B cell (primary cell): ENCODE data around the gene GIMAP2. TPM values are rescaled to one million over a fixed set of nuclear protein-coding genes. Genes with fewer than 3 reads are reported as not detected.

ENCODE experiments used
- ATAC-seq: fragments of 200-7000 bp; cut with Tn5 transposase; one replicate; pipeline ENCODE4 v1.10.0; 2021; ENCODE audit warnings: low read depth, mild to moderate bottlenecking, moderate number of reproducible peaks, moderate library complexity
- CTCF ChIA-PET: fragments of 350-600 bp; sonication (Branson Sonifier 250); formaldehyde crosslinking; loops from one replicate; lab custom pipeline; 2021; ENCODE audit warnings: antibody characterized with exemption, inconsistent platforms; lab: Charles Lee
- POLR2A ChIA-PET: fragments of 350-600 bp; sonication (Branson Sonifier 250); formaldehyde crosslinking; loops from one replicate; lab custom pipeline; 2021; ENCODE audit warnings: antibody characterized with exemption; lab: Charles Lee
- DNase-seq: peaks from one replicate; pipeline ENCODE4 v3.0.0; 2013
- H2AFZ ChIP-seq: 2 replicates; pipeline ENCODE4 v1.6.1; 2012; ENCODE audit warnings: mild to moderate bottlenecking, low read depth, low read length; ENCODE audit not compliant: insufficient read depth, poor library complexity, severe bottlenecking
- H3K27ac ChIP-seq, 2 donors: 1 replicate in 1 of 2; 2 replicates in 1 of 2; pipeline ENCODE4 v1.5.1; 2012 to 2013; ENCODE audit warnings: low read length in 2 of 2, mild to moderate bottlenecking in 2 of 2, moderate library complexity in 1 of 2
- H3K27me3 ChIP-seq, 4 experiments: fragments of 200-600 bp in 1 of 4; sonication (generic) in 1 of 4; replicated peaks in 1 of 4; 1 replicate in 2 of 4; 2 replicates in 2 of 4; pipeline versions ENCODE4 v1.6.1 to v1.7.0; 2013 to 2016; ENCODE audit warnings: low read length in 3 of 4, mild to moderate bottlenecking in 2 of 4, mixed read lengths in 1 of 4, moderate library complexity in 1 of 4; ENCODE audit not compliant: insufficient read depth in 4 of 4, control insufficient read depth in 3 of 4; ENCODE audit errors: control extremely low read depth in 1 of 4
- H3K36me3 ChIP-seq, 2 experiments: replicated peaks in 1 of 2; 1 replicate in 1 of 2; 2 replicates in 1 of 2; pipeline versions ENCODE4 v1.6.1 to v1.7.1; 2013; ENCODE audit warnings: low read length in 1 of 2; ENCODE audit not compliant: insufficient read depth in 2 of 2, control insufficient read depth in 1 of 2; ENCODE audit errors: control extremely low read depth in 1 of 2, extremely low read depth in 1 of 2
- H3K4me1 ChIP-seq, 2 donors: fragments of 200-600 bp in 1 of 2; sonication (generic) in 1 of 2; 1 replicate in 1 of 2; 2 replicates in 1 of 2; pipeline versions ENCODE4 v1.5.1 to v1.6.1; 2013 to 2017; ENCODE audit warnings: low read length in 2 of 2; ENCODE audit not compliant: control insufficient read depth in 2 of 2, insufficient read depth in 2 of 2
- H3K4me2 ChIP-seq: replicated peaks from 2 replicates; pipeline ENCODE3; 2012; ENCODE audit warnings: mild to moderate bottlenecking, low read depth, low read length; ENCODE audit not compliant: poor library complexity, severe bottlenecking
- H3K4me3 ChIP-seq, 5 experiments: fragments of 200-600 bp in 1 of 5; sonication (generic) in 1 of 5; 1 replicate in 3 of 5; 2 replicates in 2 of 5; pipeline versions ENCODE4 v1.5.1 to v1.7.0; 2011 to 2016; ENCODE audit warnings: low read length in 4 of 5, mild to moderate bottlenecking in 4 of 5, low read depth in 2 of 5, control low read depth in 1 of 5, moderate library complexity in 1 of 5; ENCODE audit not compliant: insufficient read depth in 1 of 5; ENCODE audit errors: control extremely low read depth in 1 of 5, extremely low read depth in 1 of 5
- H3K79me2 ChIP-seq: fragments of 200-600 bp; sonication (generic); one replicate; pipeline ENCODE4 v1.6.0; 2016; ENCODE audit warnings: low read length; ENCODE audit not compliant: control insufficient read depth, insufficient read depth
- H3K9ac ChIP-seq: fragments of 200-600 bp; sonication (generic); 2 replicates; pipeline ENCODE4 v1.6.1; 2017; ENCODE audit warnings: mild to moderate bottlenecking, low read length, moderate library complexity
- H3K9me3 ChIP-seq, 3 donors: one replicate each; pipeline versions ENCODE4 v1.6.1 to v1.7.1; 2013; ENCODE audit warnings: low read length in 2 of 3; ENCODE audit not compliant: control insufficient read depth in 2 of 3, insufficient read depth in 1 of 3; ENCODE audit errors: control extremely low read depth in 1 of 3
- H4K20me1 ChIP-seq: 2 replicates; pipeline ENCODE4 v1.6.0; 2012; ENCODE audit warnings: mild to moderate bottlenecking, low read length; ENCODE audit not compliant: insufficient read depth, control insufficient read depth, poor library complexity, severe bottlenecking
- H3K27ac Mint-ChIP-seq: one replicate; pipeline ENCODE4 v1.8.0; 2021; ENCODE audit warnings: mixed read lengths
- H3K27me3 Mint-ChIP-seq: one replicate; pipeline ENCODE4 v1.8.0; 2021; ENCODE audit warnings: mixed read lengths
- H3K4me1 Mint-ChIP-seq: one replicate; pipeline ENCODE4 v1.8.0; 2021; ENCODE audit warnings: mixed read lengths
- H3K4me3 Mint-ChIP-seq: one replicate; pipeline ENCODE4 v1.8.0; 2021; ENCODE audit warnings: mixed read lengths
- H3K9me3 Mint-ChIP-seq: one replicate; pipeline ENCODE4 v1.8.0; 2022; ENCODE audit warnings: mixed read lengths; ENCODE audit not compliant: insufficient read depth
- EZH2 ChIP-seq: IDR thresholded peaks from 2 replicates; pipeline ENCODE4 v1.6.1; 2012; ENCODE audit warnings: borderline replicate concordance, low read depth, mild to moderate bottlenecking, moderate library complexity, low read length; ENCODE audit not compliant: insufficient read depth, poor library complexity, severe bottlenecking
- WGBS: methylation state at CpG from one replicate; pipeline ENCODE4 v1.1.5; 2013; ENCODE audit warnings: missing lambda C conversion rate; ENCODE audit not compliant: insufficient coverage; 5-methylcytosine and 5-hydroxymethylcytosine counted together
- intact Hi-C: fragments of 100-400 bp; cut with micrococcal nuclease; formaldehyde crosslinking; loops from one replicate; pipeline ENCODE4 v1.10.0; 2022
- polyA plus RNA-seq: library from polyadenylated mRNA; depleted of rRNA; stranded (reverse); fragments of >200 nt; gene quantifications from 2 replicates; pipeline ENCODE4 v1.2.3, GENCODE V29; 2012
- total RNA-seq, 2 donors: library from RNA; stranded (reverse); fragments of 120-200 nt in 1 of 2; gene quantifications; 1 replicate in 1 of 2; 2 replicates in 1 of 2; pipeline versions ENCODE4 v1.2.3 to v1.2.4, GENCODE V29; 2013 to 2022
- TF ChIP-seq, protein P1 (sequence below): fragments of 200-600 bp; IDR thresholded peaks from one replicate; pipeline ENCODE4 v1.8.0; 2022; ENCODE audit warnings: antibody characterized with exemption, mild to moderate bottlenecking

The GIMAP2 gene
- total and polyA plus RNA-seq, 2 donors (not counting 1 experiment from before 2014, with no cell fraction given) = 13.2 to 18.1 TPM

DNA sequence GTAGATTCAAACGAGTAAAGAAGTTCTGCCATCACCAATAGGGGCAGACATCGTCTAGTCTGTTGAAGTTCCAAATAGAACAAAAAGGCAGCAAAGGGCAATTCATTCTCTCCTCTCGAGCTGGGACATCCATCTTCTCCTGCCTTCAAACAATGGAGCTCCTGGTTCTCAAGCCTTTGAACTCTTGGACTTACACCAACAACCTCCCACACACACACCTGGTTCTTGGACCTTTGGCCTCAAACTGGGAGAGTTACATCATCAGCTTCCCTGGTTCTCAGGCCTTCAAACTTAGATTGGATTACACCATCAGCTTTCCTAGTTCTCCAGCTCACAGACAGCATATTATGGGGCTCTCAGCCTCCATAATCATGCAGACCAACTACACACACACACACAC lies 41.9 kb downstream of the GIMAP2 start:
- no peak overlapping the region for H3K27ac Mint-ChIP-seq
- H3K4me2 ChIP-seq = no peak overlapping the region
- intact Hi-C loops = no loop called here
- no peak overlapping the region for H3K4me3 Mint-ChIP-seq
- peaks cover 2% of the 10 kb centered on the region for H3K9me3 Mint-ChIP-seq
- H3K4me1 ChIP-seq = no peaks in the 10 kb centered on the region
- no peak overlapping the region for H3K27ac ChIP-seq
- H2AFZ ChIP-seq = no peak overlapping the region
- TF ChIP-seq, protein P1, sequence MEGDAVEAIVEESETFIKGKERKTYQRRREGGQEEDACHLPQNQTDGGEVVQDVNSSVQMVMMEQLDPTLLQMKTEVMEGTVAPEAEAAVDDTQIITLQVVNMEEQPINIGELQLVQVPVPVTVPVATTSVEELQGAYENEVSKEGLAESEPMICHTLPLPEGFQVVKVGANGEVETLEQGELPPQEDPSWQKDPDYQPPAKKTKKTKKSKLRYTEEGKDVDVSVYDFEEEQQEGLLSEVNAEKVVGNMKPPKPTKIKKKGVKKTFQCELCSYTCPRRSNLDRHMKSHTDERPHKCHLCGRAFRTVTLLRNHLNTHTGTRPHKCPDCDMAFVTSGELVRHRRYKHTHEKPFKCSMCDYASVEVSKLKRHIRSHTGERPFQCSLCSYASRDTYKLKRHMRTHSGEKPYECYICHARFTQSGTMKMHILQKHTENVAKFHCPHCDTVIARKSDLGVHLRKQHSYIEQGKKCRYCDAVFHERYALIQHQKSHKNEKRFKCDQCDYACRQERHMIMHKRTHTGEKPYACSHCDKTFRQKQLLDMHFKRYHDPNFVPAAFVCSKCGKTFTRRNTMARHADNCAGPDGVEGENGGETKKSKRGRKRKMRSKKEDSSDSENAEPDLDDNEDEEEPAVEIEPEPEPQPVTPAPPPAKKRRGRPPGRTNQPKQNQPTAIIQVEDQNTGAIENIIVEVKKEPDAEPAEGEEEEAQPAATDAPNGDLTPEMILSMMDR = no peak
- no peak for TF ChIP-seq EZH2
- 82% methylated on average over 3 of the region's 3 CpGs for WGBS
- no peaks in the 10 kb centered on the region for H3K79me2 ChIP-seq
- no peaks in the 10 kb centered on the region for H3K27me3 ChIP-seq
- H3K36me3 ChIP-seq = no peaks in the 10 kb centered on the region
- DNase-seq = no peak
- no peaks in the 10 kb centered on the region for H4K20me1 ChIP-seq
- no peak overlapping the region for H3K4me3 ChIP-seq
- H3K9me3 ChIP-seq = peaks cover 0 to 2% (median 0%) of the 10 kb centered on the region in 3 donors
- ChIA-PET CTCF (interaction anchor here (0.6 kb wide), 1 partner anchor 265 kb away, joined by 3 read pairs; no protein-coding TSS in a partner anchor), POLR2A (no interaction called here)
- no peak for ATAC-seq
- H3K27me3 Mint-ChIP-seq = peaks cover 15% of the 10 kb centered on the region
- H3K9ac ChIP-seq = no peak overlapping the region
- no peaks in the 10 kb centered on the region for H3K4me1 Mint-ChIP-seq

DNA sequence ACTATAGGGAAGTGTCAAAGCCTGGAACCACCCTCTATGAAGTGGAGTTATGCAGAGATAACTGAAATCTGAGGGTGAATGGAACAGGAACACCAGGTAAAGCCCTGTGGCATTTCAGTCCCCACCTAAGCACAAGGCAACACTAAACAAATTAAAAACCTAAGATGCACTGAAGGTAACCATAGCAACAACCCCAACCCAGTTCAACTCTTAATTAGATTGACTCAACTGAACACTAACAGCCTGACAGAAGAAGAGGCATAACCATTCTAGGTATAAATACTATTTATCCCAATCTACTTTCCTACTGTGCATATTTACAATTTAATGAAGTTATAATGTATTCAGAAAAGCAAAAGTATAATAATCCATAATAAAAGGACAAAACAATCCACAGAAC lies 42.5 kb downstream of the GIMAP2 start:
- H2AFZ ChIP-seq = no peak overlapping the region
- no peak for DNase-seq
- Mint-ChIP-seq H3K4me3 (no peak overlapping the region), H3K27me3 (peaks cover 15% of the 10 kb centered on the region), H3K4me1 (no peaks in the 10 kb centered on the region), H3K27ac (no peak overlapping the region), H3K9me3 (peaks cover 2% of the 10 kb centered on the region)
- no peak overlapping the region for H3K4me3 ChIP-seq
- H3K27me3 ChIP-seq = no peaks in the 10 kb centered on the region
- TF ChIP-seq EZH2 = no peak
- TF ChIP-seq, protein P1 = no peak
- H3K4me1 ChIP-seq = no peaks in the 10 kb centered on the region
- no peak for ATAC-seq
- POLR2A ChIA-PET = no interaction called here
- no peak overlapping the region for H3K27ac ChIP-seq
- H3K4me2 ChIP-seq = no peak overlapping the region
- intact Hi-C loops = no loop called here
- H3K9me3 ChIP-seq = peaks cover 0 to 2% (median 0%) of the 10 kb centered on the region in 3 donors
- no peaks in the 10 kb centered on the region for H3K79me2 ChIP-seq
- H4K20me1 ChIP-seq = no peaks in the 10 kb centered on the region
- no peaks in the 10 kb centered on the region for H3K36me3 ChIP-seq
- no peak overlapping the region for H3K9ac ChIP-seq
- CTCF ChIA-PET = interaction anchor here (0.6 kb wide), 1 partner anchor 264 kb away, joined by 3 read pairs; no protein-coding TSS in a partner anchor
